ENCODE measurements around the gene ZNF22.

Gene ZNF22

DNA sequence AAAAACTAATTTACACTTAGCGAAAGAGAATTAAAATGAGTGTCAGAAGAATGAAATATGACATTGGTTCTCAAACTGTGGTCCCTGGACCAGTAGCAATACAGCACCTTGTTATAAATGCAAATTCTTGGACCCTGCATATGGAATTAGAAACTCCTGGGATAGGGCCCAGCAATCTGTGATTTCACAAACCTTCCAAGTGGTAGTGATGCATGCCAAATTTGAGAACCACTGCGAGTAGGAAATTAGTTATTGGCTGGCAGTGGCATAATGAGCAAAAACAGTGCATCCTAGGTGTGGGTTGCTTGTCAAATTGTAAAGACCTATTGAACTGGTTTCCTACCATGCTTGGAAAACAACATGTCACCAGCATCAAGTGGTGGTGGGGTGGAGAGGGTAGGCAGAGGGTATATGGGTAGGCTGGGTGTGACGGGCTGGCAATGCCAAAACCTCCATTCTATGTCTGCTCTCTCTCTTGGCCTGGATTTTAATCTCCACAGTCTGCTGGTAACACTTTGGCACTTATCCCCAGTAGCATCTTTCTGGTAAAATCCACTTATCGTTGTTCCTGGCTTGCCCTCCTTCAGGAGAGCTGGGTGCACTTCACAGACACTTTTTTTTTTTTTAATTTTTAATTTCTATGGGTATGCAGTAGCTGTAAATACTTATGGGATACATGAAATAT, 50.0 kb downstream of the ZNF22 start:
- Histone ChIP-seq H3K27ac (ENCODE audit: low read depth, low read length) (no peak overlapping the region), H3K36me3 (ENCODE audit: control insufficient read depth, insufficient read depth, low read length) (no peaks in the 10 kb centered on the region), H3K9ac (ENCODE audit: low read depth, low read length) (no peak overlapping the region), H3K4me3 (ENCODE audit: low read depth, low read length) (no peak overlapping the region), H3K9me3 (ENCODE audit: control insufficient read depth, insufficient read depth, low read length) (no peaks in the 10 kb centered on the region), H3K27me3 (ENCODE audit: control insufficient read depth, insufficient read depth, low read length) (no peaks in the 10 kb centered on the region), H3K4me1 (ENCODE audit: control insufficient read depth, insufficient read depth, low read length) (no peaks in the 10 kb centered on the region)

DNA sequence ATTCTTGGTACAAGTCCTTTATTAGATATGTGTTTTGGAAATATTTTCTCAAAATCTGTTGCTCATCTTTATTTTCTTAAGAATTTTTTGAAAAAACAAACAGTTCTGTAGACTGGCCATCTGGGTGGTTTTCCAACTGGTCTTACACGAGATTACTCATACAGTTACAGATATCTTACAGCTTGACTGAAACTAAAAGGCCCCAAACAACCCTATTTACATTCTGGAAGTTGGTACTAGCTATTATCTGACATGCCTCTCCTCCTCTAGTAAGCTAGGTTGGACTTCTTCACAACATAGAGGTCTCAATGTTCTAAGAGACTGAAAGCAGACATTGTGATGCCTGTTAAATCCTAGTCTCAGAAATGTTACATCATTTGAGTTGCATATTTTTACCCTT, 52.0 kb downstream of the ZNF22 start:
- no peak overlapping the region for H3K4me3 ChIP-seq (ENCODE audit: low read depth, low read length)
- H3K27ac ChIP-seq (ENCODE audit: low read depth, low read length): no peak overlapping the region
- H3K9ac ChIP-seq (ENCODE audit: low read depth, low read length): no peak overlapping the region
- H3K9me3 ChIP-seq (ENCODE audit: control insufficient read depth, insufficient read depth, low read length): no peaks in the 10 kb centered on the region
- no peaks in the 10 kb centered on the region for H3K27me3 ChIP-seq (ENCODE audit: control insufficient read depth, insufficient read depth, low read length)
- no peaks in the 10 kb centered on the region for H3K4me1 ChIP-seq (ENCODE audit: control insufficient read depth, insufficient read depth, low read length)
- H3K36me3 ChIP-seq (ENCODE audit: control insufficient read depth, insufficient read depth, low read length): no peaks in the 10 kb centered on the region

DNA sequence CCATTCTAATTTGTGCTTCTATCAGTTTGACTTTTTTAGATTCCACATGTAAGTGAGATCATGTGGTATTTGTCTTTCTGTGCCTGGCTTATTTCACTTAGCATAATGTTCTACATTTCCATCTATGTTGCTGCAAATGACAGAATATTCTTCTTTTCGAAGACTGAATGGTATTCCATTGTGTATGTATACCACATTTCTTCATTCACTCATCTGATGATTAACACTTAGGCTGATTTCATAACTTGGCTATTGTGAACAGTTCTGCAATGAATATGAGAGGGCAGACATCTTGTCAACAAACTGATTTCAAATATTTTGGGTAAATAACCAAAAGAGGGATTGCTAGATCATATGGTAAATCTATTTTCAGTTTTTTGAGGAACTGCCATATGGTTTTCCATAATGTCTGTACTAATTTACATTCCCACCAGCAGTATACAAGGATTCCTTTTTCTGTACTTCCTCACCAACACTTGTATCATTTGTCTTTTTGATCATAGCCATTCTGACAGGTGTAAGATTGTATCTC, 52.9 kb downstream of the ZNF22 start:
- Histone ChIP-seq H3K36me3 (ENCODE audit: control insufficient read depth, insufficient read depth, low read length) (no peaks in the 10 kb centered on the region), H3K4me1 (ENCODE audit: control insufficient read depth, insufficient read depth, low read length) (no peaks in the 10 kb centered on the region), H3K4me3 (ENCODE audit: low read depth, low read length) (no peak overlapping the region), H3K9me3 (ENCODE audit: control insufficient read depth, insufficient read depth, low read length) (no peaks in the 10 kb centered on the region), H3K27ac (ENCODE audit: low read depth, low read length) (no peak overlapping the region), H3K9ac (ENCODE audit: low read depth, low read length) (no peak overlapping the region), H3K27me3 (ENCODE audit: control insufficient read depth, insufficient read depth, low read length) (no peaks in the 10 kb centered on the region)
